Kidney epithelial cell (primary cell): ENCODE measurements around the gene RCSD1. TPM values are rescaled to one million over a fixed set of nuclear protein-coding genes. Genes with fewer than 3 reads are reported as not detected.

ENCODE experiments used
- DNase-seq: peaks from one replicate; pipeline ENCODE4 v3.0.0-alpha.2; 2010; ENCODE audit warnings: low read depth
- H3K27me3 ChIP-seq: 2 replicates; pipeline ENCODE4 v1.6.0; 2011; ENCODE audit warnings: low read length; ENCODE audit not compliant: control insufficient read depth, insufficient read depth
- H3K36me3 ChIP-seq: 2 replicates; pipeline ENCODE4 v1.5.1; 2011; ENCODE audit warnings: low read length; ENCODE audit not compliant: control insufficient read depth, insufficient read depth
- H3K4me3 ChIP-seq: 2 replicates; pipeline ENCODE4 v1.5.1; 2011; ENCODE audit warnings: low read depth, mild to moderate bottlenecking, control low read depth, low read length
- CTCF ChIP-seq: IDR thresholded peaks from 2 replicates; pipeline ENCODE4 v1.5.1; 2011; ENCODE audit warnings: mild to moderate bottlenecking, moderate library complexity, low read length, control low read depth, inconsistent platforms; ENCODE audit not compliant: insufficient read depth, poor library complexity, severe bottlenecking
- total RNA-seq: library from RNA; depleted of rRNA; stranded (reverse); fragments of >200 nt; gene quantifications from 2 replicates; pipeline ENCODE4 v1.2.3, GENCODE V29; 2015

RCSD1 gene
- total RNA-seq, 1 donor from 2014 or later, result 0.21 TPM

GRCh38 chr1:167679714-167680113, 49.7 kb downstream of the RCSD1 start:
- Histone ChIP-seq H3K27me3 (no peaks in the 10 kb centered on the region), H3K36me3 (no peaks in the 10 kb centered on the region), H3K4me3 (no peak overlapping the region)
- TF ChIP-seq CTCF, result no peak
- no peak for DNase-seq

- H3K27me3 ChIP-seq, result no peaks in the 10 kb centered on the region
- H3K36me3 ChIP-seq, result no peaks in the 10 kb centered on the region
- no peak overlapping the region for H3K4me3 ChIP-seq
- no peak for TF ChIP-seq CTCF
- DNase-seq, result no peak
Measured at GRCh38 chr1:167681024-167681423, 51.0 kb downstream of the RCSD1 start.

GRCh38 chr1:167681451-167682098, 51.5 kb downstream of the RCSD1 start:
- DNase-seq, result no peak
- H3K27me3 ChIP-seq, result no peaks in the 10 kb centered on the region
- no peak for TF ChIP-seq CTCF
- no peaks in the 10 kb centered on the region for H3K36me3 ChIP-seq
- H3K4me3 ChIP-seq, result no peak overlapping the region

GRCh38 chr1:167683226-167683625, 53.2 kb downstream of the RCSD1 start:
- H3K36me3 ChIP-seq, result no peaks in the 10 kb centered on the region
- H3K27me3 ChIP-seq, result no peaks in the 10 kb centered on the region
- TF ChIP-seq CTCF, result no peak
- DNase-seq, result no peak
- no peak overlapping the region for H3K4me3 ChIP-seq

GRCh38 chr1:167683641-167684502, 53.8 kb downstream of the RCSD1 start:
- H3K4me3 ChIP-seq, result no peak overlapping the region

More at GRCh38 chr1:167683641-167684502, 53.8 kb downstream of the RCSD1 start:
- Histone ChIP-seq H3K36me3 (no peaks in the 10 kb centered on the region), H3K27me3 (no peaks in the 10 kb centered on the region)
- no peak for TF ChIP-seq CTCF
- no peak for DNase-seq
